Neural crest cell (in vitro differentiated cells): Measurements from ENCODE around the gene NRBF2. TPM values are rescaled to one million over a fixed set of nuclear protein-coding genes. Genes with fewer than 3 reads are reported as not detected.
A peak's percentile ranks its signal among the peaks of the same experiment; 100 is the strongest.

Experiments used
- DNase-seq: peaks from one replicate; pipeline ENCODE4 v3.0.0; 2021; ENCODE audit warnings: low read depth, mixed read lengths, low spot score
- H3K27ac Mint-ChIP-seq: one replicate; pipeline ENCODE4 v1.8.0; 2021; ENCODE audit warnings: mild to moderate bottlenecking, mixed read lengths; ENCODE audit not compliant: unreplicated experiment
- H3K27me3 Mint-ChIP-seq: 2 replicates; pipeline ENCODE4 v1.8.0; 2021; ENCODE audit warnings: low read depth, mild to moderate bottlenecking, mixed read lengths
- H3K36me3 Mint-ChIP-seq: 2 replicates; pipeline ENCODE4 v1.8.0; 2021; ENCODE audit warnings: low read depth, mild to moderate bottlenecking, mixed read lengths
- H3K4me1 Mint-ChIP-seq: 2 replicates; pipeline ENCODE4 v1.8.0; 2021; ENCODE audit warnings: mixed read lengths
- H3K4me3 Mint-ChIP-seq: one replicate; pipeline ENCODE4 v1.8.0; 2021; ENCODE audit warnings: mild to moderate bottlenecking, mixed read lengths
- H3K9me3 Mint-ChIP-seq: 2 replicates; pipeline ENCODE4 v1.8.0; 2021; ENCODE audit warnings: mixed read lengths
- CTCF ChIP-seq: fragments of 200-600 bp; sonication (generic); conservative IDR thresholded peaks from 2 replicates; pipeline ENCODE4 v1.5.0; 2021; ENCODE audit warnings: antibody characterized with exemption, mild to moderate bottlenecking
- total RNA-seq: library from RNA; stranded (reverse); gene quantifications from 2 replicates; pipeline ENCODE4 v1.2.1, GENCODE V29; 2021

NRBF2 gene
- total RNA-seq, 1 donor from 2014 or later: 19.3 TPM

- Mint-ChIP-seq H3K27me3 (no peaks in the 10 kb centered on the region), H3K4me3 (no peak overlapping the region), H3K9me3 (peaks cover 6% of the 10 kb centered on the region), H3K36me3 (no peaks in the 10 kb centered on the region), H3K27ac (peak overlapping the region; percentile 48), H3K4me1 (peaks cover 31% of the 10 kb centered on the region)
- TF ChIP-seq CTCF: no peak
- DNase-seq: no peak
Measured at GRCh38 chr10:63105225-63106110, 27.7 kb upstream of the NRBF2 start.

GRCh38 chr10:63106111-63106755, 26.9 kb upstream of the NRBF2 start:
- Mint-ChIP-seq H3K4me3 (peak overlapping the region; percentile 0), H3K27ac (peak overlapping the region; percentile 15), H3K36me3 (no peaks in the 10 kb centered on the region), H3K27me3 (no peaks in the 10 kb centered on the region), H3K4me1 (peaks cover 35% of the 10 kb centered on the region), H3K9me3 (peaks cover 6% of the 10 kb centered on the region)
- DNase-seq: no peak
- no peak for TF ChIP-seq CTCF

- peaks cover 6% of the 10 kb centered on the region for H3K9me3 Mint-ChIP-seq
- no peak overlapping the region for H3K4me3 Mint-ChIP-seq
- TF ChIP-seq CTCF: no peak
- no peak overlapping the region for H3K27ac Mint-ChIP-seq
- H3K27me3 Mint-ChIP-seq: no peaks in the 10 kb centered on the region
- no peak for DNase-seq
- no peaks in the 10 kb centered on the region for H3K36me3 Mint-ChIP-seq
- H3K4me1 Mint-ChIP-seq: peaks cover 35% of the 10 kb centered on the region
Measured at GRCh38 chr10:63107943-63108437, 25.1 kb upstream of the NRBF2 start.

GRCh38 chr10:63110940-63111339, 22.2 kb upstream of the NRBF2 start:
- no peak for DNase-seq
- H3K27me3 Mint-ChIP-seq: no peaks in the 10 kb centered on the region
- TF ChIP-seq CTCF: no peak
- peaks cover 3% of the 10 kb centered on the region for H3K9me3 Mint-ChIP-seq
- H3K36me3 Mint-ChIP-seq: no peaks in the 10 kb centered on the region
- peaks cover 33% of the 10 kb centered on the region for H3K4me1 Mint-ChIP-seq
- H3K27ac Mint-ChIP-seq: no peak overlapping the region
- no peak overlapping the region for H3K4me3 Mint-ChIP-seq

- H3K27ac Mint-ChIP-seq: no peak overlapping the region
- no peak for TF ChIP-seq CTCF
- H3K9me3 Mint-ChIP-seq: no peaks in the 10 kb centered on the region
- H3K36me3 Mint-ChIP-seq: no peaks in the 10 kb centered on the region
- no peak for DNase-seq
- no peaks in the 10 kb centered on the region for H3K27me3 Mint-ChIP-seq
- no peak overlapping the region for H3K4me3 Mint-ChIP-seq
- peaks cover 39% of the 10 kb centered on the region for H3K4me1 Mint-ChIP-seq
Measured at GRCh38 chr10:63114031-63114814, 18.9 kb upstream of the NRBF2 start.
